NCI-H1092 treated with DMSO at 0.1 percent for 48 hours (cell line): ENCODE results near the gene INSYN1.
A peak's percentile ranks its signal among the peaks of the same experiment; 100 is the strongest.
"Not testable (repeated sequence)": the region's sequence is repeated elsewhere in the genome, so short reads cannot be mapped to it uniquely, and the experiment has no call there.

Source experiments
- DNase-seq: peaks from one replicate; lab custom pipeline; 2025; lab: John Stamatoyannopoulos, UW

The INSYN1 gene

GRCh38 chr15:73753250-73754130, at the start of gene INSYN1:
TSS of gene INSYN1 (minus strand) at chr15:73753351. CDS start at chr15:73751130, 2,221 bp downstream.
- DNase-seq = no peak

- DNase-seq = no peak
These were observed 49.4 kb upstream of the INSYN1 start for GRCh38 chr15:73802431-73803041.

GRCh38 chr15:73800662-73801345, 47.7 kb upstream of the INSYN1 start:
- peak; percentile 24 for DNase-seq

GRCh38 chr15:73799466-73799865, 46.3 kb upstream of the INSYN1 start:
- DNase-seq = no peak

GRCh38 chr15:73797366-73798158, 44.4 kb upstream of the INSYN1 start:
- no peak for DNase-seq

GRCh38 chr15:73796331-73796831, 43.2 kb upstream of the INSYN1 start:
- no peak for DNase-seq

GRCh38 chr15:73794443-73795133, 41.4 kb upstream of the INSYN1 start:
- peak; percentile 5 for DNase-seq

- DNase-seq = not testable (repeated sequence)
These were observed 39.9 kb upstream of the INSYN1 start for GRCh38 chr15:73792899-73793541.

- peak; percentile 35 for DNase-seq
These were observed 39.3 kb upstream of the INSYN1 start for GRCh38 chr15:73792415-73792814.

- no peak for DNase-seq
These were observed 36.5 kb upstream of the INSYN1 start for GRCh38 chr15:73789521-73790240.

- DNase-seq = no peak
These were observed 34.5 kb upstream of the INSYN1 start for GRCh38 chr15:73787621-73788020.

GRCh38 chr15:73786538-73786937, 33.4 kb upstream of the INSYN1 start:
- peak; percentile 23 for DNase-seq

- DNase-seq = not testable (repeated sequence)
These were observed 32.3 kb upstream of the INSYN1 start for GRCh38 chr15:73785256-73786014.

GRCh38 chr15:73784291-73784690, 31.1 kb upstream of the INSYN1 start:
- peak; percentile 76 for DNase-seq

GRCh38 chr15:73782344-73782959, 29.3 kb upstream of the INSYN1 start:
- peak; percentile 82 for DNase-seq

- DNase-seq = no peak
These were observed 28.1 kb upstream of the INSYN1 start for GRCh38 chr15:73781038-73781925.

GRCh38 chr15:73779974-73780373, 26.8 kb upstream of the INSYN1 start:
- DNase-seq = no peak

- no peak for DNase-seq
These were observed 24.6 kb upstream of the INSYN1 start for GRCh38 chr15:73777741-73778140.
